ENCODE results near the gene NIM1K. TPM values are rescaled to one million over a fixed set of nuclear protein-coding genes. Genes with fewer than 3 reads are reported as not detected.

The NIM1K gene
- total RNA-seq, 3 donors from 2014 or later (not counting 1 experiment from before 2014, with no cell fraction given), result 0.28 to 0.40 (median 0.36) TPM

- ATAC-seq, result peak; percentile 86 to 95 (median 86)
- peak within 1 kb of the TSS; percentile 82 for H3K4me3 ChIP-seq (ENCODE audit: low read length)
- peak within 1 kb of the TSS; percentile 98 for H3K27ac ChIP-seq (ENCODE audit: low read length)
- Mint-ChIP-seq H3K36me3 (no peaks in the 10 kb centered on the region), H3K27me3 (ENCODE audit: low read depth in 2 of 2) (peaks cover 0 to 3% of the 10 kb centered on the region in 2 donors), H3K9me3 (no peaks in the 10 kb centered on the region), H3K27ac (peak within 1 kb of the TSS; percentile 98 to 99), H3K4me1 (peaks cover 32 to 37% of the 10 kb centered on the region in 2 donors), H3K4me3 (peak within 1 kb of the TSS; percentile 94)
- under 1% methylated on average over 70 of the region's 70 CpGs for WGBS (ENCODE audit: insufficient coverage)
- no peaks in the 10 kb centered on the region for H3K36me3 ChIP-seq (ENCODE audit: control insufficient read depth, insufficient read depth, low read length)
- peak; percentile 99 for DNase-seq
- intact Hi-C loops (cut with micrococcal nuclease), result loop anchor here (1.0 to 5.0 kb wide), 10 partner anchors 74 to 406 kb away; partner anchors contain the start of genes C5orf34 and TMEM267
- H3K9me3 ChIP-seq (ENCODE audit: control insufficient read depth, insufficient read depth, low read length), result no peaks in the 10 kb centered on the region
- no peak for TF ChIP-seq CTCF (IDR thresholded peaks at IDR 0.05)
- peaks cover 17% of the 10 kb centered on the region for H3K4me1 ChIP-seq (ENCODE audit: control insufficient read depth, insufficient read depth, low read length)
- no peaks in the 10 kb centered on the region for H3K27me3 ChIP-seq (ENCODE audit: control insufficient read depth, insufficient read depth, low read length)
These were observed 121.2 kb downstream of the NIM1K start, which contains the start of gene HMGCS1 for GRCh38 chr5:43313035-43313853. HMGCS1 (minus strand) TSS chr5:43313412; CDS start chr5:43298965, 14,447 bp downstream.

GRCh38 chr5:43313854-43314457, 121.9 kb downstream of the NIM1K start:
- Histone ChIP-seq H3K9me3 (ENCODE audit: control insufficient read depth, insufficient read depth, low read length) (no peaks in the 10 kb centered on the region), H3K27me3 (ENCODE audit: control insufficient read depth, insufficient read depth, low read length) (no peaks in the 10 kb centered on the region), H3K27ac (ENCODE audit: low read length) (peak overlapping the region; percentile 98), H3K4me1 (ENCODE audit: control insufficient read depth, insufficient read depth, low read length) (peaks cover 17% of the 10 kb centered on the region), H3K4me3 (ENCODE audit: low read length) (peak overlapping the region; percentile 43), H3K36me3 (ENCODE audit: control insufficient read depth, insufficient read depth, low read length) (no peaks in the 10 kb centered on the region)
- TF ChIP-seq CTCF (IDR thresholded peaks at IDR 0.05), result no peak
- H3K27me3 Mint-ChIP-seq (ENCODE audit: low read depth in 2 of 2), result peaks cover 0 to 3% of the 10 kb centered on the region in 2 donors
- ATAC-seq (no peak), DNase-seq (peak in 1 of 2 donors; percentile 19)
- H3K36me3 Mint-ChIP-seq, result no peaks in the 10 kb centered on the region
- peaks cover 32 to 37% of the 10 kb centered on the region in 2 donors for H3K4me1 Mint-ChIP-seq
- H3K9me3 Mint-ChIP-seq, result no peaks in the 10 kb centered on the region
- H3K27ac Mint-ChIP-seq, result peak overlapping the region; percentile 98 to 99
- peak overlapping the region; percentile 94 for H3K4me3 Mint-ChIP-seq
- 78% methylated on average over 6 of the region's 8 CpGs for WGBS (ENCODE audit: insufficient coverage)
- intact Hi-C loops (cut with micrococcal nuclease), result loop anchor here (1.0 to 5.0 kb wide), 10 partner anchors 73 to 407 kb away; partner anchors contain the start of genes C5orf34 and TMEM267

GRCh38 chr5:43314724-43315123, 122.7 kb downstream of the NIM1K start:
- Histone ChIP-seq H3K27ac (ENCODE audit: low read length) (peak overlapping the region; percentile 98), H3K4me1 (ENCODE audit: control insufficient read depth, insufficient read depth, low read length) (peaks cover 17% of the 10 kb centered on the region), H3K4me3 (ENCODE audit: low read length) (no peak overlapping the region), H3K36me3 (ENCODE audit: control insufficient read depth, insufficient read depth, low read length) (no peaks in the 10 kb centered on the region), H3K9me3 (ENCODE audit: control insufficient read depth, insufficient read depth, low read length) (no peaks in the 10 kb centered on the region), H3K27me3 (ENCODE audit: control insufficient read depth, insufficient read depth, low read length) (no peaks in the 10 kb centered on the region)
- peak overlapping the region; percentile 98 to 99 for H3K27ac Mint-ChIP-seq
- peaks cover 25 to 30% of the 10 kb centered on the region in 2 donors for H3K4me1 Mint-ChIP-seq
- intact Hi-C loops (cut with micrococcal nuclease), result loop anchor here (5.0 kb wide), 2 partner anchors 73 to 407 kb away; no protein-coding TSS in a partner anchor
- whole genome bisulfite sequencing (ENCODE audit: insufficient coverage), result 100% methylated on average over 6 of the region's 6 CpGs
- no peak for TF ChIP-seq CTCF (IDR thresholded peaks at IDR 0.05)
- no peaks in the 10 kb centered on the region for H3K36me3 Mint-ChIP-seq
- no peak for DNase-seq
- peaks cover 0 to 3% of the 10 kb centered on the region in 2 donors for H3K27me3 Mint-ChIP-seq (ENCODE audit: low read depth in 2 of 2)
- ATAC-seq, result no peak
- H3K4me3 Mint-ChIP-seq, result no peak overlapping the region
- no peaks in the 10 kb centered on the region for H3K9me3 Mint-ChIP-seq

Measured in natural killer cell (primary cell).